IPS DF 6.9 (cell line): ENCODE measurements around the gene SPATS2L.

Source experiments
- DNase-seq: peaks from one replicate; pipeline ENCODE4 v3.0.0-alpha.2; 2013; ENCODE audit warnings: low read depth, low spot score
- H3K27ac ChIP-seq: one replicate; pipeline ENCODE4 v1.5.1; 2013; ENCODE audit warnings: low read length, control low read depth
- H3K27me3 ChIP-seq: 2 replicates; pipeline ENCODE4 v1.6.1; 2013; ENCODE audit warnings: mild to moderate bottlenecking, low read length; ENCODE audit not compliant: control insufficient read depth, insufficient read depth
- H3K36me3 ChIP-seq: 2 replicates; pipeline ENCODE4 v1.6.1; 2013; ENCODE audit warnings: low read length; ENCODE audit not compliant: control insufficient read depth, insufficient read depth
- H3K4me1 ChIP-seq: 2 replicates; pipeline ENCODE4 v1.6.1; 2013; ENCODE audit warnings: low read length; ENCODE audit not compliant: control insufficient read depth, insufficient read depth
- H3K4me3 ChIP-seq: 2 replicates; pipeline ENCODE4 v1.5.1; 2013; ENCODE audit warnings: mild to moderate bottlenecking, low read length
- H3K9me3 ChIP-seq: 2 replicates; pipeline ENCODE4 v1.6.1; 2013; ENCODE audit warnings: low read length, inconsistent platforms; ENCODE audit not compliant: control insufficient read depth, insufficient read depth
- WGBS: extraction: QIAGEN DNeasy Blood & Tissue Kit; methylation state at CpG from one replicate; pipeline ENCODE4 v1.1.7; 2013; ENCODE audit warnings: mixed read lengths, missing lambda C conversion rate; ENCODE audit not compliant: insufficient read length, insufficient coverage; 5-methylcytosine and 5-hydroxymethylcytosine counted together

The SPATS2L gene

DNA sequence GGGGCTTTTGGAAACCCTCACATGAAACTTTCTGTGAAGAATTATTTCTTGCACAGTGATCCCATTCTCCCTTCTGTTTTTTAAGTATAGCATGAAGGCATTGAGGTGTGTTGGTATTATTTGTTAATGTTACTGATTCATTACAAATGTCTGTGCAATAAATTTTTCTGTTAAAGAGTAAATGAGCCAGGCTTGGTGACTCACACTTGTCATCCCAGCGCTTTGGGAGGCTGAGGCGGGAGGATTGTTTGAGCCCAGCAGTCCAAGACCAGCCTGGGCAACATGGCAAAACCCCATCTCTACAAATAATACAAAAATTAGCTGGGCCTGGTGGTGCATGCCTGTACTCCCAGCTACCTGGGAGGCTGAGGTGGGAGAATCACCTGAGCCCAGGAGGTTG is 115.6 kb downstream of the SPATS2L start:
- Histone ChIP-seq H3K27ac (no peak overlapping the region), H3K9me3 (no peaks in the 10 kb centered on the region), H3K4me1 (no peaks in the 10 kb centered on the region; the same call in 1 of the 2 replicates), H3K4me3 (no peak overlapping the region), H3K27me3 (no peaks in the 10 kb centered on the region), H3K36me3 (peaks cover 13% of the 10 kb centered on the region; the same call in 1 of the 2 replicates)
- no CpG with 5 or more reads among the region's 2 CpGs for WGBS
- no peak for DNase-seq

DNA sequence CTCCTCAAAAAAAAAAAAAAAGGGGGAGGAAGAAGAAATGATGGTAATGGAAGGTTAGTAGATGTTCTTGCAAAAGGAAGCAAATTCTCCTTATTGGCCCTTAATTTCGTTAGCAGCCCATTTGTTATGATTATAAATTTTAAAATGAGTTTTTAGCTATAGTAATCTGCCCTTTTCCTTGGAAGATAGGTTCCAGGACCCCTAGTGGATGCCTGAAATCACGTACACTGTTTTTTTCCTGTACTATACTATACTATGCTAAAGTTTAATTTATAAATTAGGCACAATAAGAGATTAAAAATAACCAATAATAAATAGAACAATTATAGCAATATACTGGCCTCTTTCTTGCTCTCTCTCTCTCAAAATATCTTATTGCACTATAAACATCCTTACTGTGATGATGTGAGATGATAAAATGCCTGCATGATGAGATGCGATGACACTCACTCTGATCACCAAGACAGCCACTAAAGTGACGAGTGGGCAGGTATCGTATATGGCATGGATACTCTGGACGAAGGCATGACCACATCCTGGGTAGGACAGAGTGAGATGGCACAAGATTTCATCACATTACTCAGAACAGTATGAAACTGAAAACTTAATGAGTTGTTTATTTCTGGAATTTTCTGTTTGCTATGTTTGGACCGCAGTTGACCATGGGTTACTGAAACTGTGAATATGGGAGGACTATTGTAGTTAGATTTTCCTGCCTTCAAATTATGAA is 116.2 kb downstream of the SPATS2L start:
- peaks cover 11% of the 10 kb centered on the region; the same call in 1 of the 2 replicates for H3K36me3 ChIP-seq
- WGBS, result no CpG with 5 or more reads among the region's 7 CpGs

DNA sequence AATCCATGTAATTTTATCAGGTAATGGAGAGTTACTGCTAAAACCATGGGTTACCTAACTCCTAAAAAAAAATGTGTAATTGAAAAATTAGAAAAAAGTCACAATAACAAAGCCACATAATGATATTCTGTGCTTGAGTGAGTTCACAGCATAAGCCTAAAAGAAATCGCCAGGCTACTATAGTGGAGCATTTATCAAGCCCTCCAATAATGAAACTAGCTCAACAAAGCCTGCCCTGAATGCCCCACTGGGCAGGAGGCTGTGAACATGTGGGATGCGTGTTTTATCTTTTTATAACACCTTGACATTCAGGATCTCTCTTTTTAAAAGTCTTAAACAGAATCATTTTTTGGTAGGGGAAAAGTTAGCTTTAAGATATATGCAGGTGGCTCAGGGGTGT is 117.0 kb downstream of the SPATS2L start:
- H3K4me1 ChIP-seq, result no peaks in the 10 kb centered on the region
- no peak overlapping the region for H3K27ac ChIP-seq
- H3K27me3 ChIP-seq, result no peaks in the 10 kb centered on the region
- WGBS, result no CpG with 5 or more reads among the region's 2 CpGs
- H3K9me3 ChIP-seq, result no peaks in the 10 kb centered on the region
- peaks cover 11% of the 10 kb centered on the region; the same call in 1 of the 2 replicates for H3K36me3 ChIP-seq
- no peak overlapping the region for H3K4me3 ChIP-seq
- no peak for DNase-seq

More for the DNA sequence above, 116.2 kb downstream of the SPATS2L start:
- no peak for DNase-seq
- H3K27ac ChIP-seq, result no peak overlapping the region
- H3K4me3 ChIP-seq, result no peak overlapping the region
- no peaks in the 10 kb centered on the region; the same call in 1 of the 2 replicates for H3K4me1 ChIP-seq
- no peaks in the 10 kb centered on the region for H3K9me3 ChIP-seq
- H3K27me3 ChIP-seq, result no peaks in the 10 kb centered on the region

DNA sequence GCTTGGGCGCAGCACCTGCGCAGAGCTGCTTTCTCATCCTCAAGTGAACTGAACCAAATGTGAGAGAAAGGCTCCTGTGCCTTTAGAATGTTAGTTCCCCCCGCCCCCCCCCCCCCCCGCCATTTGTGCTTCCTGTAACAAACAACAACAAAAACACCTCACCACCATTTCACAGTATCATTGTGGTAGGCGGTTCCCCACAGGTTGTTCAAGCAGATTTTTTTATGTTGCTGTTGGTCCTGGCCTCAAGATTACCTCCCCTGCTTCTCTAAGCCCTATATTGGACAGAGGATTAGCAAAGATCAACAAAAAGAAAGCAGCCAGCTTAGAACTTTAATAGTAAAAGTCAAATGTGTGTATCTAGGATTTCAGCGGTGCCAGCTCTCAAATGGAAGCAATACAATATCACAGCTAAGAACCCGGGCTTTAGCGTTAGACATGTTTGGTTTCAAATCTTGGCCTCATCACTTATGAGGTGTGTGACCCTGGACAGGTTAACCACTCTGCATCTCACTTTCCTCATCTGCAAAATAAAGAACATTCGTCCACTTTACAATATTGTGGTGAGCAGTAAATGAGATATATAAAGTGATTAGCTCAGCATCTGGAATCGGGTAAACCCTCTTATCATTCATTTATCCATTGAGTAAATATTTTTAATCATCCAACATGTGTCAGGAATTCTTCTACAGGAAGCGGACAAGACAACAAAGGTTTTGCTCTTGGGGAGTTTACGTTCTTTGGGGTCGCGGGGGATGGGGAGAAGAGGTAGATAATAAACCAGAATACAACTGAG is 118.7 kb downstream of the SPATS2L start:
- Histone ChIP-seq H3K36me3 (peaks cover 5% of the 10 kb centered on the region; the same call in 1 of the 2 replicates), H3K27ac (no peak overlapping the region), H3K27me3 (no peaks in the 10 kb centered on the region), H3K9me3 (no peaks in the 10 kb centered on the region), H3K4me1 (no peaks in the 10 kb centered on the region), H3K4me3 (no peak overlapping the region)
- no peak for DNase-seq
- WGBS, result no CpG with 5 or more reads among the region's 14 CpGs

DNA sequence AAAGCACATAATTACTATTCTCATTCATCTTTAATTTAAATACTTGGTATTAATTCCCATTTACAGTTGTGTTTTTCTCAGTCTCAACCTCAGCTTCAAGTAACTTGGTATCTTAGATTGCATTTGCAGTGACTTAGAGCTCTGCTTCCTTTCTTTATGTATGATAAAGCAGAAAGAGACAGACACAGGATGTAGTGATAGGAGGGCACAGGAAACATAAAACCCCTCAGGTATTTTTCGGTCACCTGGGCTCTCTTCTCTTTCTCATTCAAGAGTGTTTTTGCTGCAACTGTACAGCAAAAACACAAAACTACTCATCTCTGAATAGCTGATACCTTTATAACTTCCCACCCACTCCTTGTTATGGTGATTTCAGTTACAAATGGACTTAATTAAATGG is 120.3 kb downstream of the SPATS2L start:
- DNase-seq, result no peak
- Histone ChIP-seq H3K27me3 (no peaks in the 10 kb centered on the region), H3K4me3 (no peak overlapping the region), H3K27ac (no peak overlapping the region), H3K36me3 (no peaks in the 10 kb centered on the region; the same call in 1 of the 2 replicates), H3K9me3 (no peaks in the 10 kb centered on the region), H3K4me1 (no peaks in the 10 kb centered on the region)
- WGBS, result no CpG with 5 or more reads among the region's 1 CpG

DNA sequence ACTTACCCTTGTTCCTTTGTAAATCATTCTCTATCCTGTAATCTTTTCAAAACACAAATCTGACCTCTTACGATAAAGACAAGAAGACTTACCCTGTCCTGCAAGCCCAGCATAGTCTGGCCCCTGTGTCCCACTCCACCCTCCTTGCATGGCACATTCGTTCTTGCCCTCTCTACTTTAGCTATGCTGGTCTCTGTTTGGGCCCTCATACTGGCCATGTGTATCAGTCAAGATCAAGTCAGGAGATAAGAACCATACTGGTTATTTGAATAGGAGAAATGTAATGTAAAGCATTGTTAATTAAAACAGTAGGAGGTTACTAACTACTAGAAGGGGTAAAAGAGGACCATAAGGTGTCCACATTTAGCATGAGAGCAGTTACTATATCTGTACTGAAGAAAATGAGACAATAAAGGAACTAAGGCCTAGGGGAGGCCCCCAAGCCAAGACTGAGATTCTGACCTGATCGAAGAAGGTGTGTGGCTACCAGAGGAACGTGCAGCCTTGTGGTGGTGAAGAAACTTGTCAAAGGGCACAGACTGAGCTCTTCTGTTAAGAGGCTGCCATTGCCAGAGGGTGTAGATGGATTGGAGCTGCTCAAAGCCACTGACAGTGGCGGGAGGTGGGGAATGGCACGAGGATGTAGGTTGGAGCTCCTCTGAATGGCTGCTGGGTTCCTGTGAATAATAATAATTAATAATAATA is 122.6 kb downstream of the SPATS2L start:
- H3K36me3 ChIP-seq, result 0 out of 2 replicates have a peak, but pooled peaks cover 2% of the 10 kb centered on the region
- no peaks in the 10 kb centered on the region for H3K27me3 ChIP-seq
- H3K4me1 ChIP-seq, result no peaks in the 10 kb centered on the region
- no peaks in the 10 kb centered on the region for H3K9me3 ChIP-seq
- no CpG with 5 or more reads among the region's 6 CpGs for WGBS
- no peak overlapping the region for H3K4me3 ChIP-seq
- DNase-seq, result no peak
- H3K27ac ChIP-seq, result no peak overlapping the region

DNA sequence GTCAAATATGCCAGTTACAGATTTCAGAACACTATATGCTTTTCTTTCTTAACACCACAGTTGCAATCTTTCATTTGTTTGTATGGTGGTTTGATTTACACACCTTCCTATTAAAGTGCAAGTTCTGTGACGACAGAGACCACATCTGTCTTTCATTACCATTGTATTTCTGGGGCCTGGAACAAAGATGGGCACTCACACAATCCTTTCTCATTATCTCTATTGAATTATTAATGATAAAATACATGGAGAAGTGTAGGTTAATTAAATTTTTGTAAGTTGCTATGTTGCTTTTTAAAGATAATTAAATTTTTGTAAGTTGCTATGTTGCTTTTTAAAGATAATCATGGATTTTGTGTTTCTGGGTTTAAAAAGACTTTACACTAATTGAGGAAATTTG is 123.5 kb downstream of the SPATS2L start:
- Histone ChIP-seq H3K9me3 (no peaks in the 10 kb centered on the region), H3K36me3 (0 out of 2 replicates have a peak, but pooled peaks cover 2% of the 10 kb centered on the region), H3K4me1 (no peaks in the 10 kb centered on the region), H3K27me3 (no peaks in the 10 kb centered on the region), H3K4me3 (no peak overlapping the region), H3K27ac (no peak overlapping the region)
- no CpG with 5 or more reads among the region's 1 CpG for WGBS
- DNase-seq, result no peak

DNA sequence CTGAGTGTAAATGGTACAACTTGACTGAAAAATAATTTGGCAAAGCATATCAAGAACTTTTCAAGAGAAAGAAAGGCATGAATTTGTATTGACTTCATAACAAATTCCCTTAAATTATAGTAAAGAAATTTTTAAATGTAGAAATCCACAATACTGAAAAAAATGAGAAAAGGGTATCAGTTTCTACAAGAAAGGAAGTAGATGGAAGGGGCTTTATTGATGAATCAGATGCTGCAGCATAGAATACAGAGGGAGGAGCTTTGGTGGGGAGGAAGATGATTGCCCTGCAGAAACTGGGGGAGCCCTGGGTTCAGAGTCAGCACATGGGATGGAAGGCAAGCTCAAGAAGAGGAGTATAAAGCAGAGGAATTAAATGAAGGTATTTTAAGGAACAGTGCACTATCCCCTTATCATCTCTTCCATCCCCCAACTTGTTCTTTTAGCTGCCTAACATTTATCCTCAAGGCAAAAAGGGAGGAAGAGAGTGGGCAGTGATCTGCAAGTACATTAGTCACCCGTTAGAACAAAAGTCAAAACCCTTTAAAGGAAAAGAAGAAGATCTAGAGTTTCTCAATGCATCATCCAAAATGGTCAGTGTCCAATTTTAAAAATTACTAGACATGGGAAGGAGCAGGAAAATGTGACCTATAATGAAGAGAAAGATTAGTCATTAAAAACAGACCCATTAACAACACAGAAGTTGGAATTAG is 125.7 kb downstream of the SPATS2L start:
- Histone ChIP-seq H3K4me3 (no peak overlapping the region), H3K4me1 (no peaks in the 10 kb centered on the region), H3K9me3 (no peaks in the 10 kb centered on the region), H3K27ac (no peak overlapping the region), H3K27me3 (no peaks in the 10 kb centered on the region), H3K36me3 (0 out of 2 replicates have a peak, but pooled peaks cover 2% of the 10 kb centered on the region)
- no CpG with 5 or more reads among the region's 1 CpG for WGBS
- DNase-seq, result no peak

DNA sequence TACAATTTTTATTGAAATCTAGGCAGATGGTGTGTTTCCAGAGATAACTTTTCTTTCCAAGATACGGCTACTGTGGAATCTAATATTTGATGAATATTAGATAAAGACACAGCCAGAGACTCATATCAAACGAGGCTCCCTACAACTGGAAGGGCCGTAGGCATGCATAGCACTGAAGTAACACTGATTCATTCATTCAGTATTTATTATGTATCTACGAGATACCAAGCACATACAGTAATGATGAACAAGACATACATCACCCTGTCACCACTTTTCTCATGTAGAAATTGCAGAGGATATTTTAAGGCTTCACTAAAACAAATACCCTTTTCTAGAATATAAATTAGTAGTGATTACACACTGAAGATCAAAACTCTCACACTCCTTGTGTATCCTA is 128.9 kb downstream of the SPATS2L start:
- H3K27me3 ChIP-seq, result no peaks in the 10 kb centered on the region
- WGBS, result no CpG with 5 or more reads among the region's 4 CpGs
- no peak for DNase-seq
- no peaks in the 10 kb centered on the region for H3K9me3 ChIP-seq
- H3K27ac ChIP-seq, result no peak overlapping the region
- no peaks in the 10 kb centered on the region for H3K4me1 ChIP-seq
- H3K36me3 ChIP-seq, result 0 out of 2 replicates have a peak, but pooled peaks cover 2% of the 10 kb centered on the region
- no peak overlapping the region for H3K4me3 ChIP-seq

DNA sequence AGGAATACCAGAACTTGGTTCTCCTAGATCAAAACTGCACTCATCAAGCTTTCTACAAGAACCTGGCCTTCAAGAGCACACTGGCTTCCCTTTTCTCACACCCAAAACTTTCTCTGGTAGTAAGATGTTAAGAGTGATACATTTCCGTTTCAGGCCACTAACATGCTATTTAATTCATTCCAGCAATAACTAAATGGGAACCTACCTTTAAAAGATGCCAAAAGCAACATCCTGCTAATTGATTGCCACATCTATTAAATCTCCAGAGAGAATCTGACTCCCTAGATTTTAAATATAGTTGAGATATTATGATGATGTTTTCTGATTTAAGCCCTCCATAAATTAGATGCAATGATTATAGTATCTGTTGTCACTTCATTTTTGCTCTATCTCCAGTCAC is 131.8 kb downstream of the SPATS2L start:
- WGBS, result no CpG with 5 or more reads among the region's 1 CpG
- no peaks in the 10 kb centered on the region for H3K4me1 ChIP-seq
- H3K27me3 ChIP-seq, result no peaks in the 10 kb centered on the region
- H3K36me3 ChIP-seq, result no peaks in the 10 kb centered on the region
- H3K27ac ChIP-seq, result no peak overlapping the region
- H3K9me3 ChIP-seq, result no peaks in the 10 kb centered on the region
- DNase-seq, result no peak
- H3K4me3 ChIP-seq, result no peak overlapping the region
